Osteocyte (in vitro differentiated cells): ENCODE data around the gene HPCAL1. TPM values are rescaled to one million over a fixed set of nuclear protein-coding genes. Genes with fewer than 3 reads are reported as not detected.

Source experiments
- DNase-seq: peaks from one replicate; pipeline ENCODE4 v3.0.0; 2021; ENCODE audit warnings: mixed read lengths; ENCODE audit not compliant: unreplicated experiment; ENCODE audit errors: extremely low spot score
- H3K27ac Mint-ChIP-seq: one replicate; pipeline ENCODE4 v1.8.0; 2021; ENCODE audit warnings: mild to moderate bottlenecking, mixed read lengths; ENCODE audit not compliant: unreplicated experiment
- H3K27me3 Mint-ChIP-seq: one replicate; pipeline ENCODE4 v1.8.0; 2021; ENCODE audit warnings: mixed read lengths; ENCODE audit not compliant: unreplicated experiment
- H3K36me3 Mint-ChIP-seq: one replicate; pipeline ENCODE4 v1.8.0; 2021; ENCODE audit warnings: mixed read lengths; ENCODE audit not compliant: unreplicated experiment
- H3K4me1 Mint-ChIP-seq: one replicate; pipeline ENCODE4 v1.8.0; 2021; ENCODE audit warnings: mixed read lengths; ENCODE audit not compliant: unreplicated experiment
- H3K4me3 Mint-ChIP-seq: one replicate; pipeline ENCODE4 v1.8.0; 2021; ENCODE audit warnings: mild to moderate bottlenecking, moderate library complexity, mixed read lengths; ENCODE audit not compliant: unreplicated experiment
- H3K9me3 Mint-ChIP-seq: one replicate; pipeline ENCODE4 v1.8.0; 2021; ENCODE audit warnings: mixed read lengths; ENCODE audit not compliant: unreplicated experiment
- CTCF ChIP-seq: fragments of 200-600 bp; sonication (generic); IDR thresholded peaks from 2 replicates; pipeline ENCODE4 v1.5.0; 2021; ENCODE audit warnings: antibody characterized with exemption, mild to moderate bottlenecking, moderate library complexity
- total RNA-seq: library from RNA; stranded (reverse); gene quantifications from 2 replicates; pipeline ENCODE4 v1.2.1, GENCODE V29; 2021

Gene HPCAL1
- total RNA-seq, 1 donor from 2014 or later, result 56.8 TPM

GRCh38 chr2:10308866-10309265, 6.2 kb downstream of the HPCAL1 start:
- H3K9me3 Mint-ChIP-seq, result no peaks in the 10 kb centered on the region
- no peaks in the 10 kb centered on the region for H3K36me3 Mint-ChIP-seq
- no peak for TF ChIP-seq CTCF
- no peak overlapping the region for H3K4me3 Mint-ChIP-seq
- DNase-seq, result no peak
- H3K4me1 Mint-ChIP-seq, result peaks cover 26% of the 10 kb centered on the region
- no peak overlapping the region for H3K27ac Mint-ChIP-seq
- H3K27me3 Mint-ChIP-seq, result no peaks in the 10 kb centered on the region

- Mint-ChIP-seq H3K27ac (no peak overlapping the region), H3K27me3 (no peaks in the 10 kb centered on the region), H3K36me3 (no peaks in the 10 kb centered on the region), H3K4me1 (peaks cover 23% of the 10 kb centered on the region), H3K4me3 (no peak overlapping the region), H3K9me3 (no peaks in the 10 kb centered on the region)
- TF ChIP-seq CTCF, result no peak
- DNase-seq, result no peak
Observed at GRCh38 chr2:10309286-10309685, 6.6 kb downstream of the HPCAL1 start.

GRCh38 chr2:10310309-10310888, 7.7 kb downstream of the HPCAL1 start:
- no peak for DNase-seq
- H3K27ac Mint-ChIP-seq, result no peak overlapping the region
- no peaks in the 10 kb centered on the region for H3K36me3 Mint-ChIP-seq
- peaks cover 13% of the 10 kb centered on the region for H3K4me1 Mint-ChIP-seq
- no peaks in the 10 kb centered on the region for H3K9me3 Mint-ChIP-seq
- TF ChIP-seq CTCF, result no peak
- H3K4me3 Mint-ChIP-seq, result no peak overlapping the region
- no peaks in the 10 kb centered on the region for H3K27me3 Mint-ChIP-seq

- Mint-ChIP-seq H3K4me1 (peaks cover 12% of the 10 kb centered on the region), H3K36me3 (no peaks in the 10 kb centered on the region), H3K27me3 (no peaks in the 10 kb centered on the region), H3K4me3 (no peak overlapping the region), H3K27ac (no peak overlapping the region), H3K9me3 (no peaks in the 10 kb centered on the region)
- no peak for TF ChIP-seq CTCF
- no peak for DNase-seq
Observed at GRCh38 chr2:10311736-10312135, 9.0 kb downstream of the HPCAL1 start.

GRCh38 chr2:10312437-10312957, 9.8 kb downstream of the HPCAL1 start:
- H3K27me3 Mint-ChIP-seq, result no peaks in the 10 kb centered on the region
- no peak overlapping the region for H3K4me3 Mint-ChIP-seq
- no peak overlapping the region for H3K27ac Mint-ChIP-seq
- no peaks in the 10 kb centered on the region for H3K36me3 Mint-ChIP-seq
- no peaks in the 10 kb centered on the region for H3K9me3 Mint-ChIP-seq
- DNase-seq, result no peak
- peaks cover 12% of the 10 kb centered on the region for H3K4me1 Mint-ChIP-seq
- TF ChIP-seq CTCF, result no peak
